ENCODE results near the gene CLIC6. TPM values are rescaled to one million over a fixed set of nuclear protein-coding genes. Genes with fewer than 3 reads are reported as not detected.

Gene CLIC6
- total RNA-seq, 1 experiment from 2014 or later: not detected

DNA sequence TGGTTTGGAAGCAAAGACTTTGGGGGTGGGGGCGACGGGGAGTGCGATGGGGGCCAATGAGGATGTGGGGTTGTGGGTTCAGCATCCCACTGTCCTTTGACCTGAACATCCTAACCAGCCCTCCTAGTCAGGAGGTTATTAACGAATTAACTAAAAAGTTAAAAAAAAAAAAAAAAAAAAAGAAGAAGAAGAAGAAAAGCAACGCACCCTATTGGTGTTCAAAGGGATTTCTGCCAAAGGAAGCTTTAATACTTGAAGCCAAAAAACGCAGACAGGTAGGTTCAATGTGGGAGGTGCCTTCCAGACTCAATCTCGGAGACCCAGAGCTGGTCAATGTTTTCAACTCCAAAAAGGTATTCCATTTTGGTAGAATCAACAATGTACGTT lies 2.2 kb downstream of the CLIC6 start:
- ChIA-PET CTCF (no interaction called here), POLR2A (ENCODE audit: unreplicated experiment) (no interaction called here)
- Histone ChIP-seq H4K20me1 (ENCODE audit: low read length) (no peaks in the 10 kb centered on the region), H3K4me1 (ENCODE audit: insufficient read depth, low read length) (peaks cover 4% of the 10 kb centered on the region; the same call in 1 of the 2 replicates), H3K36me3 (ENCODE audit: low read depth, low read length) (no peaks in the 10 kb centered on the region), H3K27ac (ENCODE audit: low read length) (no peak overlapping the region), H3K4me3 (ENCODE audit: low read length) (no peak overlapping the region), H3K27me3 (ENCODE audit: low read length) (no peaks in the 10 kb centered on the region), H3K79me2 (ENCODE audit: low read length) (no peaks in the 10 kb centered on the region), H3K9me3 (ENCODE audit: low read length) (no peaks in the 10 kb centered on the region), H3K9ac (ENCODE audit: low read length) (no peak overlapping the region), H2AFZ (ENCODE audit: low read length) (no peak overlapping the region), H3F3A (ENCODE audit: low read length, unreplicated experiment) (no peaks in the 10 kb centered on the region), H3K9me2 (replicated peaks; ENCODE audit: low read length) (no peaks in the 10 kb centered on the region), H3K4me2 (ENCODE audit: low read length) (no peak overlapping the region)
- BruUV-seq (replicated peaks): no TSS peak
- intact Hi-C loops (cut with micrococcal nuclease): no loop called here
- no peak for ATAC-seq
- no peak for DNase-seq
- TF ChIP-seq EZH2phosphoT487 (IDR thresholded peaks at IDR 0.05; ENCODE audit: borderline replicate concordance, low read length): no peak
- TF ChIP-seq EZH2 (IDR thresholded peaks at IDR 0.05; ENCODE audit: low read length, unreplicated experiment): no peak
- no peak for TF ChIP-seq CTCF (conservative IDR thresholded peaks at IDR 0.05; ENCODE audit: low read depth, low read length)

GRCh38 chr21:34671462-34671861 lies 2.7 kb downstream of the CLIC6 start:
- H3K4me2 ChIP-seq (ENCODE audit: low read length): no peak overlapping the region
- CTCF ChIA-PET: no interaction called here
- H3K4me3 ChIP-seq (ENCODE audit: low read length): no peak overlapping the region
- H3K9me2 ChIP-seq (replicated peaks; ENCODE audit: low read length): no peaks in the 10 kb centered on the region
- H3K27ac ChIP-seq (ENCODE audit: low read length): no peak overlapping the region
- TF ChIP-seq CTCF (conservative IDR thresholded peaks at IDR 0.05; ENCODE audit: low read depth, low read length) (no peak), EZH2 (IDR thresholded peaks at IDR 0.05; ENCODE audit: low read length, unreplicated experiment) (no peak), EZH2phosphoT487 (IDR thresholded peaks at IDR 0.05; ENCODE audit: borderline replicate concordance, low read length) (no peak)
- no peaks in the 10 kb centered on the region for H3K27me3 ChIP-seq (ENCODE audit: low read length)
- no peak overlapping the region for H3K9ac ChIP-seq (ENCODE audit: low read length)
- POLR2A ChIA-PET (ENCODE audit: unreplicated experiment): no interaction called here
- no peak for DNase-seq
- ATAC-seq: no peak
- BruUV-seq (replicated peaks): no TSS peak
- intact Hi-C loops (cut with micrococcal nuclease): no loop called here
- no peak overlapping the region for H2AFZ ChIP-seq (ENCODE audit: low read length)
- H3K9me3 ChIP-seq (ENCODE audit: low read length): no peaks in the 10 kb centered on the region
- H3F3A ChIP-seq (ENCODE audit: low read length, unreplicated experiment): no peaks in the 10 kb centered on the region
- peaks cover 4% of the 10 kb centered on the region; the same call in 1 of the 2 replicates for H3K4me1 ChIP-seq (ENCODE audit: insufficient read depth, low read length)
- no peaks in the 10 kb centered on the region for H3K79me2 ChIP-seq (ENCODE audit: low read length)
- no peaks in the 10 kb centered on the region for H3K36me3 ChIP-seq (ENCODE audit: low read depth, low read length)
- no peaks in the 10 kb centered on the region for H4K20me1 ChIP-seq (ENCODE audit: low read length)

DNA sequence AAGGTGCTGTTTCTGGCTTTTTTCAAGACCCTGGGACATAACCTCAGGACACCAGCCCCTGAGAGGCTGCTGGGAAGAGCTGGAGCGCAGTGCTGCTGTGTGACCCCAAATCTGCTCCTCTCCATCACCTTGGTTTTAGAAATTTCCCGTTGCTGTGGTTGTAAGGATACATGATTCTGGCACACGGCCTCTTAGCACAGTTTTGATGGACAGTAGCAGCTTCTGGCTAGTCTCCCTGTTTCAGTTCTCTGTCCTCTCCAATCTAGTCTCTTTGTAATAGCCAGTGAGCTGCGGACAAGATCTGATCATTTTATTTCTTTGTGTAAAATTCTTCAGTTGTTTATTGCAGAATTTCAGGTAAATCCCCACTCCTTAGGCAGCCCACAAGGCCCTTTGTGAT lies 3.1 kb downstream of the CLIC6 start:
- H3K9me3 ChIP-seq (ENCODE audit: low read length): no peaks in the 10 kb centered on the region
- H2AFZ ChIP-seq (ENCODE audit: low read length): no peak overlapping the region
- no peak for DNase-seq
- ChIA-PET CTCF (no interaction called here), POLR2A (ENCODE audit: unreplicated experiment) (no interaction called here)
- TF ChIP-seq CTCF (conservative IDR thresholded peaks at IDR 0.05; ENCODE audit: low read depth, low read length): no peak
- H3K27ac ChIP-seq (ENCODE audit: low read length): no peak overlapping the region
- no peaks in the 10 kb centered on the region for H3K9me2 ChIP-seq (replicated peaks; ENCODE audit: low read length)
- no peaks in the 10 kb centered on the region for H3K79me2 ChIP-seq (ENCODE audit: low read length)
- H3K27me3 ChIP-seq (ENCODE audit: low read length): no peaks in the 10 kb centered on the region
- H4K20me1 ChIP-seq (ENCODE audit: low read length): no peaks in the 10 kb centered on the region
- H3K4me2 ChIP-seq (ENCODE audit: low read length): no peak overlapping the region
- no peaks in the 10 kb centered on the region for H3K36me3 ChIP-seq (ENCODE audit: low read depth, low read length)
- intact Hi-C loops (cut with micrococcal nuclease): no loop called here
- H3F3A ChIP-seq (ENCODE audit: low read length, unreplicated experiment): no peaks in the 10 kb centered on the region
- H3K4me1 ChIP-seq (ENCODE audit: insufficient read depth, low read length): peaks cover 4% of the 10 kb centered on the region; the same call in 1 of the 2 replicates
- no peak overlapping the region for H3K9ac ChIP-seq (ENCODE audit: low read length)
- BruUV-seq (replicated peaks): no TSS peak
- no peak overlapping the region for H3K4me3 ChIP-seq (ENCODE audit: low read length)
- ATAC-seq: no peak
